Neural cell (in vitro differentiated cells): ENCODE results near the gene BTBD6. TPM values are rescaled to one million over a fixed set of nuclear protein-coding genes. Genes with fewer than 3 reads are reported as not detected.

Experiments used
- H2AFZ ChIP-seq: fragments of 200-600, 300-800 bp; sonication (generic), shearing (Covaris generic); 2 replicates; pipeline ENCODE4 v1.6.0; 2014; ENCODE audit warnings: low read depth, mild to moderate bottlenecking, antibody characterized with exemption, low read length, moderate library complexity
- H3F3A ChIP-seq: fragments of 200-600 bp; shearing (Covaris generic); 2 replicates; pipeline ENCODE4 v1.6.1; 2016; ENCODE audit warnings: mild to moderate bottlenecking, moderate library complexity, mixed read lengths, antibody characterized with exemption, low read length; ENCODE audit not compliant: insufficient read depth, poor library complexity, severe bottlenecking
- H3K27ac ChIP-seq: fragments of 200-600, 300-800 bp; sonication (generic), shearing (Covaris generic); 2 replicates; pipeline ENCODE4 v1.5.1; 2014; ENCODE audit warnings: mild to moderate bottlenecking, low read length, moderate library complexity
- H3K27me3 ChIP-seq: fragments of 300-800, 200-600 bp; sonication (generic), shearing (Covaris generic); 2 replicates; pipeline ENCODE4 v1.6.0; 2014; ENCODE audit warnings: mild to moderate bottlenecking, low read depth, low read length, moderate library complexity; ENCODE audit not compliant: insufficient read depth
- H3K36me3 ChIP-seq: fragments of 300-800, 200-600 bp; sonication (generic), shearing (Covaris generic); 2 replicates; pipeline ENCODE4 v1.5.1; 2014; ENCODE audit warnings: mild to moderate bottlenecking, antibody characterized with exemption, low read length, moderate library complexity; ENCODE audit not compliant: insufficient read depth
- H3K4me2 ChIP-seq: fragments of 300-800, 200-600 bp; sonication (generic), shearing (Covaris generic); 2 replicates; pipeline ENCODE4 v1.6.0; 2014; ENCODE audit warnings: mild to moderate bottlenecking, low read length
- H3K4me3 ChIP-seq: fragments of 300-800, 200-600 bp; sonication (generic), shearing (Covaris generic); 2 replicates; pipeline ENCODE4 v1.5.1; 2014; ENCODE audit warnings: mild to moderate bottlenecking, low read length, moderate library complexity
- H3K79me2 ChIP-seq: fragments of 200-600 bp; shearing (Covaris generic); replicated peaks from 2 replicates; pipeline ENCODE4 v1.6.0; 2014; ENCODE audit warnings: mild to moderate bottlenecking, low read length, moderate library complexity; ENCODE audit not compliant: insufficient read depth
- H3K9ac ChIP-seq: fragments of 300-800, 200-600 bp; sonication (generic), shearing (Covaris generic); 2 replicates; pipeline ENCODE4 v1.6.1; 2016; ENCODE audit warnings: mild to moderate bottlenecking, low read length, mixed read lengths
- H3K9me2 ChIP-seq: fragments of 200-600 bp; shearing (Covaris generic); 2 replicates; pipeline ENCODE4 v1.6.1; 2016; ENCODE audit warnings: mild to moderate bottlenecking, low read length, mixed read lengths; ENCODE audit not compliant: insufficient read depth
- H3K9me3 ChIP-seq: fragments of 200-600, 300-800 bp; sonication (generic), shearing (Covaris generic); 2 replicates; pipeline ENCODE4 v1.6.1; 2016; ENCODE audit warnings: mild to moderate bottlenecking, mixed run types, low read length, moderate library complexity, mixed read lengths
- H4K20me1 ChIP-seq: fragments of 200-600 bp; shearing (Covaris generic); 2 replicates; pipeline ENCODE4 v1.6.1; 2016; ENCODE audit warnings: mild to moderate bottlenecking, mixed run types; ENCODE audit not compliant: insufficient read depth
- CTCF ChIP-seq: fragments of 450-650 bp; IDR thresholded peaks from 2 replicates; pipeline ENCODE4 v1.5.1; 2014; ENCODE audit warnings: antibody characterized with exemption, mild to moderate bottlenecking, moderate library complexity; ENCODE audit not compliant: poor library complexity, severe bottlenecking
- EP300 ChIP-seq: fragments of 450-650 bp; conservative IDR thresholded peaks from 2 replicates; pipeline ENCODE4 v1.6.1; 2014; ENCODE audit warnings: antibody characterized with exemption, mild to moderate bottlenecking, moderate library complexity; ENCODE audit not compliant: poor library complexity, severe bottlenecking
- MXI1 ChIP-seq: fragments of 450-650 bp; conservative IDR thresholded peaks from 2 replicates; pipeline ENCODE4 v1.6.1; 2014; ENCODE audit warnings: antibody characterized with exemption, mild to moderate bottlenecking; ENCODE audit not compliant: poor library complexity, severe bottlenecking
- RAD21 ChIP-seq: fragments of 450-650 bp; conservative IDR thresholded peaks from 2 replicates; pipeline ENCODE4 v1.6.1; 2014; ENCODE audit warnings: antibody characterized with exemption, mild to moderate bottlenecking, moderate library complexity
- REST ChIP-seq: IDR thresholded peaks from 2 replicates; pipeline ENCODE4 v1.6.1; 2012; ENCODE audit warnings: borderline replicate concordance
- TAF1 ChIP-seq: IDR thresholded peaks from 2 replicates; pipeline ENCODE4 v1.6.1; 2012; ENCODE audit warnings: low read depth
- polyA plus RNA-seq: library from polyadenylated mRNA; depleted of rRNA; stranded (reverse); fragments of >200 nt; gene quantifications from 2 replicates; pipeline ENCODE4 v1.2.3, GENCODE V29; 2014

Gene BTBD6
- polyA plus RNA-seq, 1 donor from 2014 or later: 94.1 TPM

- H3K9ac ChIP-seq: no peak overlapping the region
- TF ChIP-seq MXI1: no peak
- no peak for TF ChIP-seq TAF1
- TF ChIP-seq EP300: no peak
- H3K4me2 ChIP-seq: no peak overlapping the region
- H3K27me3 ChIP-seq: no peaks in the 10 kb centered on the region
- H3F3A ChIP-seq: no peaks in the 10 kb centered on the region
- H3K9me3 ChIP-seq: no peaks in the 10 kb centered on the region
- H3K4me3 ChIP-seq: no peak overlapping the region
- no peaks in the 10 kb centered on the region for H3K9me2 ChIP-seq
- H3K27ac ChIP-seq: no peak overlapping the region
- no peak overlapping the region for H2AFZ ChIP-seq
- H3K79me2 ChIP-seq: no peaks in the 10 kb centered on the region
- H3K36me3 ChIP-seq: no peaks in the 10 kb centered on the region
- no peaks in the 10 kb centered on the region for H4K20me1 ChIP-seq
Measured at GRCh38 chr14:105215602-105216001, 32.7 kb upstream of the BTBD6 start.

- no peak overlapping the region for H3K4me2 ChIP-seq
Measured at GRCh38 chr14:105216490-105217247, 31.7 kb upstream of the BTBD6 start.

More at GRCh38 chr14:105216490-105217247, 31.7 kb upstream of the BTBD6 start:
- TF ChIP-seq CTCF (no peak), REST (no peak), RAD21 (no peak), MXI1 (no peak)
- H4K20me1 ChIP-seq: no peaks in the 10 kb centered on the region
- no peaks in the 10 kb centered on the region for H3F3A ChIP-seq
- H3K27me3 ChIP-seq: no peaks in the 10 kb centered on the region
- H3K27ac ChIP-seq: no peak overlapping the region
- peaks cover 10% of the 10 kb centered on the region for H3K36me3 ChIP-seq
- no peak overlapping the region for H3K4me3 ChIP-seq
- H3K9ac ChIP-seq: no peak overlapping the region
- H2AFZ ChIP-seq: no peak overlapping the region
- no peaks in the 10 kb centered on the region for H3K79me2 ChIP-seq
- H3K9me3 ChIP-seq: no peaks in the 10 kb centered on the region
- H3K9me2 ChIP-seq: no peaks in the 10 kb centered on the region
